PC-9 (cell line): ENCODE data around the gene DOCK4. TPM values are rescaled to one million over a fixed set of nuclear protein-coding genes. Genes with fewer than 3 reads are reported as not detected.

Experiments
- BruUV-seq: library from RNA; stranded (reverse); fragments of 400-500 nt; replicated peaks from 2 replicates; lab custom pipeline; 2021; lab: Mats Ljungman, UMichigan
- CTCF ChIA-PET: fragments of 300-600 bp; sonication (Branson Sonifier 250); formaldehyde crosslinking; loops from one replicate; lab custom pipeline; 2022; ENCODE audit warnings: antibody characterized with exemption; lab: Charles Lee
- POLR2A ChIA-PET: fragments of 300-600 bp; sonication (Branson Sonifier 250); formaldehyde crosslinking; loops from one replicate; lab custom pipeline; 2022; ENCODE audit warnings: antibody characterized with exemption; ENCODE audit not compliant: unreplicated experiment; lab: Charles Lee
- DNase-seq, 2 experiments: peaks; one replicate each; pipeline versions ENCODE4 v3.0.0 to v3.0.0-alpha.2; 2015 to 2022; ENCODE audit warnings: mixed read lengths in 1 of 2
- H2AFZ ChIP-seq: fragments of 200-600 bp; sonication (generic); 2 replicates; pipeline ENCODE4 v1.8.1; 2017; ENCODE audit warnings: antibody characterized with exemption
- H3F3A ChIP-seq: fragments of 200-600 bp; sonication (generic); 2 replicates; pipeline ENCODE4 v1.8.1; 2017; ENCODE audit warnings: antibody characterized with exemption, mild to moderate bottlenecking, low read depth; ENCODE audit not compliant: insufficient read depth
- H3K27ac ChIP-seq: fragments of 200-600 bp; sonication (generic); 2 replicates; pipeline ENCODE4 v1.6.1; 2016; ENCODE audit warnings: mixed run types
- H3K27me3 ChIP-seq: fragments of 200-600 bp; sonication (generic); 2 replicates; pipeline ENCODE4 v1.6.1; 2016; ENCODE audit warnings: low read depth, mixed run types; ENCODE audit not compliant: insufficient read depth
- H3K36me3 ChIP-seq: fragments of 200-600 bp; sonication (generic); 2 replicates; pipeline ENCODE4 v1.6.1; 2016; ENCODE audit warnings: low read depth, mixed run types
- H3K4me1 ChIP-seq: fragments of 200-600 bp; sonication (generic); replicated peaks from 2 replicates; pipeline ENCODE4 v1.6.1; 2016; ENCODE audit warnings: mixed run types; ENCODE audit not compliant: insufficient read depth
- H3K4me2 ChIP-seq: fragments of 200-600 bp; sonication (generic); 2 replicates; pipeline ENCODE4 v1.6.1; 2017; ENCODE audit warnings: mixed run types
- H3K4me3 ChIP-seq: fragments of 200-600 bp; sonication (generic); 2 replicates; pipeline ENCODE4 v1.6.1; 2016; ENCODE audit warnings: mixed run types
- H3K79me2 ChIP-seq: fragments of 200-600 bp; sonication (generic); 2 replicates; pipeline ENCODE4 v1.6.1; 2017; ENCODE audit warnings: low read depth, mixed run types
- H3K9me2 ChIP-seq: fragments of 200-600 bp; sonication (generic); 2 replicates; pipeline ENCODE4 v1.8.1; 2017; ENCODE audit warnings: mild to moderate bottlenecking; ENCODE audit not compliant: insufficient read depth
- H3K9me3 ChIP-seq: fragments of 200-600 bp; sonication (generic); 2 replicates; pipeline ENCODE4 v1.8.1; 2016; ENCODE audit warnings: low read depth; ENCODE audit not compliant: insufficient read depth
- H4K20me1 ChIP-seq: fragments of 200-600 bp; sonication (generic); 2 replicates; pipeline ENCODE4 v1.8.1; 2017; ENCODE audit not compliant: insufficient read depth
- EZH2 ChIP-seq: fragments of 200-600 bp; sonication (generic); IDR thresholded peaks from 2 replicates; pipeline ENCODE4 v1.8.0; 2017; ENCODE audit warnings: antibody characterized with exemption, low read depth
- intact Hi-C: fragments of 100-400 bp; cut with micrococcal nuclease; formaldehyde crosslinking; loops from one replicate; pipeline ENCODE4 v1.10.0; 2022; ENCODE audit not compliant: unreplicated experiment
- total RNA-seq: library from RNA; stranded (reverse); gene quantifications from 2 replicates; pipeline ENCODE4 v1.2.3, GENCODE V29; 2021
- TF ChIP-seq, protein P1 (sequence below): fragments of 200-600 bp; sonication (generic); conservative IDR thresholded peaks from 2 replicates; pipeline ENCODE4 v1.6.1; 2017; ENCODE audit warnings: mixed run types, antibody characterized with exemption, mild to moderate bottlenecking, moderate library complexity

The DOCK4 gene
- total RNA-seq, 1 experiment from 2014 or later, result 0.98 TPM

DNA sequence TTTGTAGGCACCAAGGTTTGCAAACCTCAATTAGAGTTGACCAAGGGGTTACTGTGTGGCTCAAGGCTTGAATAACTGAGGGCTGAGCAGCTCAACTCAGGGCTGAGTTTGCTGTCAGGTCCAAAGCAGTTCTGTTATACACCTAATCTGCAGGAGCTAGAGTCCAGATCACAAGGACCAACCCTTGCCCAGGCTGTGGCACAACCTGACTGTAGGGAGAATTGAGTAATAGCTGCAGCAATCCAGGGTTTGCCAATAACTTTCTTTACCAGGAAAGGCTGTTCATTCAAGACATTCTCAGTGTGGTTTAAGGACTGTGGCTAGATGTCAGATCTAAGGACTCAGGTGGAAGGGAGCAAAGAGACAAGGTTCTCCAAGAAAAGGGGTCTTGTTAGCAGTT, 528.4 kb downstream of the DOCK4 start:
- TF ChIP-seq, protein P1, sequence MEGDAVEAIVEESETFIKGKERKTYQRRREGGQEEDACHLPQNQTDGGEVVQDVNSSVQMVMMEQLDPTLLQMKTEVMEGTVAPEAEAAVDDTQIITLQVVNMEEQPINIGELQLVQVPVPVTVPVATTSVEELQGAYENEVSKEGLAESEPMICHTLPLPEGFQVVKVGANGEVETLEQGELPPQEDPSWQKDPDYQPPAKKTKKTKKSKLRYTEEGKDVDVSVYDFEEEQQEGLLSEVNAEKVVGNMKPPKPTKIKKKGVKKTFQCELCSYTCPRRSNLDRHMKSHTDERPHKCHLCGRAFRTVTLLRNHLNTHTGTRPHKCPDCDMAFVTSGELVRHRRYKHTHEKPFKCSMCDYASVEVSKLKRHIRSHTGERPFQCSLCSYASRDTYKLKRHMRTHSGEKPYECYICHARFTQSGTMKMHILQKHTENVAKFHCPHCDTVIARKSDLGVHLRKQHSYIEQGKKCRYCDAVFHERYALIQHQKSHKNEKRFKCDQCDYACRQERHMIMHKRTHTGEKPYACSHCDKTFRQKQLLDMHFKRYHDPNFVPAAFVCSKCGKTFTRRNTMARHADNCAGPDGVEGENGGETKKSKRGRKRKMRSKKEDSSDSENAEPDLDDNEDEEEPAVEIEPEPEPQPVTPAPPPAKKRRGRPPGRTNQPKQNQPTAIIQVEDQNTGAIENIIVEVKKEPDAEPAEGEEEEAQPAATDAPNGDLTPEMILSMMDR, result no peak
- no peak for TF ChIP-seq EZH2
- no peaks in the 10 kb centered on the region for H3F3A ChIP-seq
- no peaks in the 10 kb centered on the region for H3K79me2 ChIP-seq
- intact Hi-C loops, result no loop called here
- H3K4me3 ChIP-seq, result no peak overlapping the region
- no peaks in the 10 kb centered on the region for H3K4me1 ChIP-seq
- ChIA-PET CTCF (no interaction called here), POLR2A (no interaction called here)
- H2AFZ ChIP-seq, result no peak overlapping the region
- no peaks in the 10 kb centered on the region for H3K9me3 ChIP-seq
- H3K4me2 ChIP-seq, result no peak overlapping the region
- H3K36me3 ChIP-seq, result no peaks in the 10 kb centered on the region
- H4K20me1 ChIP-seq, result no peaks in the 10 kb centered on the region
- no peaks in the 10 kb centered on the region for H3K9me2 ChIP-seq
- no peak overlapping the region for H3K27ac ChIP-seq
- DNase-seq, result no peak
- no TSS peak for BruUV-seq
- H3K27me3 ChIP-seq, result no peaks in the 10 kb centered on the region

DNA sequence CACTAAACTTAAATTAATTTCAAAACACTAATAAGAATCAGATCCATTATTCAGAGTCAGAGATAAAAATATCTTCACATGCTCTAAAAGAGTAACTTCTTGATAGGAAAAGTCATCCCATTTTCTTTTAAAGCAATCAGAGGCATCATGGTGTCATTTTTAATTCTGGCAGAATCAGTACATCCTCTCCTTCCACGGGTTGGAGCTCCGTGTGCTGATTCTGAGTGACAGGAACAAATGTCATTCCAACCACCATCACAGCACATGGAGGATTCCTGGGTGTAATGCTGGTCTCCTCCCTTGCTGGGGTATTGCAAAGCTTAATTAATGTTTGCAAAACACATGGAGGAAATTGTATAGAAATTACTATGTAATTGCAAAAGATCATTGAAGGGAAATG, 529.4 kb downstream of the DOCK4 start:
- ChIA-PET CTCF (no interaction called here), POLR2A (no interaction called here)
- H3K9me3 ChIP-seq, result no peaks in the 10 kb centered on the region
- TF ChIP-seq EZH2, result no peak
- TF ChIP-seq, protein P1, result no peak
- H3K27me3 ChIP-seq, result no peaks in the 10 kb centered on the region
- no peaks in the 10 kb centered on the region for H3K9me2 ChIP-seq
- H4K20me1 ChIP-seq, result no peaks in the 10 kb centered on the region
- no peak overlapping the region for H3K4me2 ChIP-seq
- no peak overlapping the region for H2AFZ ChIP-seq
- no peak overlapping the region for H3K27ac ChIP-seq
- no TSS peak for BruUV-seq
- intact Hi-C loops, result no loop called here
- no peaks in the 10 kb centered on the region for H3K79me2 ChIP-seq
- no peak overlapping the region for H3K4me3 ChIP-seq
- no peaks in the 10 kb centered on the region for H3K36me3 ChIP-seq
- no peak for DNase-seq
- no peaks in the 10 kb centered on the region for H3F3A ChIP-seq
- H3K4me1 ChIP-seq, result no peaks in the 10 kb centered on the region

Other genes starting within 250 kb of the DOCK4 start
- 23.3 and 33.4 TPM in 2 replicates for gene ZNF277, start 296 bp upstream of the DOCK4 start, total RNA-seq
- gene IFRD1, start 244.1 kb upstream of the DOCK4 start, total RNA-seq, result 79.6 and 89.4 TPM in 2 replicates